Suprapubic skin (tissue), 4 donors: ENCODE data around the gene IQSEC3. TPM values are rescaled to one million over a fixed set of nuclear protein-coding genes. Genes with fewer than 3 reads are reported as not detected.

ENCODE experiments used
- DNase-seq, 2 donors: peaks; one replicate each; pipeline ENCODE4 v3.0.0-alpha.2; 2019; ENCODE audit warnings: low spot score in 2 of 2
- H3K27ac ChIP-seq: fragments of 200-600 bp; sonication (generic); one replicate; pipeline ENCODE4 v1.5.1; 2019
- H3K27me3 ChIP-seq: fragments of 200-600 bp; sonication (generic); one replicate; pipeline ENCODE4 v1.5.1; 2019
- H3K36me3 ChIP-seq: fragments of 200-600 bp; sonication (generic); one replicate; pipeline ENCODE4 v1.5.1; 2019
- H3K4me1 ChIP-seq: fragments of 200-600 bp; sonication (generic); one replicate; pipeline ENCODE4 v1.5.1; 2019
- H3K4me3 ChIP-seq: fragments of 200-600 bp; sonication (generic); one replicate; pipeline ENCODE4 v1.5.1; 2019; ENCODE audit warnings: mild to moderate bottlenecking
- H3K9me3 ChIP-seq: fragments of 200-600 bp; sonication (generic); one replicate; pipeline ENCODE4 v1.5.1; 2019
- CTCF ChIP-seq, 2 donors: fragments of 200-600 bp in 1 of 2; fragments of 450-650 bp in 1 of 2; sonication (generic) in 1 of 2; IDR thresholded peaks; one replicate each; pipeline ENCODE4 v1.5.1; 2016 to 2019; ENCODE audit warnings: antibody characterized with exemption in 2 of 2, mild to moderate bottlenecking in 1 of 2, moderate library complexity in 1 of 2
- EP300 ChIP-seq: sonication (generic); formaldehyde crosslinking; IDR thresholded peaks from one replicate; pipeline ENCODE4 v1.6.1; 2017; ENCODE audit warnings: antibody characterized with exemption
- POLR2A ChIP-seq, 2 donors: fragments of 450-650 bp; IDR thresholded peaks; one replicate each; pipeline ENCODE4 v1.6.1; 2017; ENCODE audit warnings: antibody characterized with exemption in 2 of 2, mild to moderate bottlenecking in 2 of 2, moderate library complexity in 2 of 2
- POLR2AphosphoS5 ChIP-seq, 3 donors: sonication (generic); formaldehyde crosslinking; IDR thresholded peaks; one replicate each; pipeline ENCODE4 v1.6.1; 2017; ENCODE audit warnings: antibody characterized with exemption in 3 of 3
- WGBS: methylation state at CpG from one replicate; pipeline ENCODE4 v1.1.5; 2018; 5-methylcytosine and 5-hydroxymethylcytosine counted together
- total RNA-seq, 4 donors: library from RNA; depleted of rRNA; stranded (reverse); fragments of >200 nt; gene quantifications; one replicate each; pipeline ENCODE4 v1.1.0, GENCODE V29; 2016

IQSEC3 gene
- total RNA-seq, 4 donors from 2014 or later = 0.18 to 0.21 TPM; not detected in 2

- DNase-seq = no peak
- Histone ChIP-seq H3K27me3 (peaks cover 23% of the 10 kb centered on the region), H3K4me1 (peaks cover 11% of the 10 kb centered on the region), H3K36me3 (no peaks in the 10 kb centered on the region), H3K4me3 (no peak overlapping the region), H3K9me3 (no peaks in the 10 kb centered on the region), H3K27ac (no peak overlapping the region)
- 72% methylated on average over 2 of the region's 3 CpGs for WGBS
- TF ChIP-seq EP300 = no peak
- TF ChIP-seq POLR2AphosphoS5 (IDR thresholded peaks at IDR 0.05) = no peak
- no peak for TF ChIP-seq POLR2A (IDR thresholded peaks at IDR 0.05)
- TF ChIP-seq CTCF (IDR thresholded peaks at IDR 0.05) = no peak
Observed at GRCh38 chr12:152440-152839, 85.9 kb downstream of the IQSEC3 start.

GRCh38 chr12:153080-153746 lies 86.6 kb downstream of the IQSEC3 start:
- no peaks in the 10 kb centered on the region for H3K9me3 ChIP-seq
- no peak for DNase-seq
- 45% methylated on average over 4 of the region's 11 CpGs for WGBS

GRCh38 chr12:154058-154457 lies 87.5 kb downstream of the IQSEC3 start:
- H3K4me3 ChIP-seq = no peak overlapping the region
- peaks cover 23% of the 10 kb centered on the region for H3K27me3 ChIP-seq
- 82% methylated on average over 9 of the region's 12 CpGs for WGBS
- no peak overlapping the region for H3K27ac ChIP-seq
- H3K4me1 ChIP-seq = peaks cover 7% of the 10 kb centered on the region
- H3K9me3 ChIP-seq = no peaks in the 10 kb centered on the region
- TF ChIP-seq POLR2AphosphoS5 (IDR thresholded peaks at IDR 0.05) (no peak), CTCF (IDR thresholded peaks at IDR 0.05) (no peak), POLR2A (IDR thresholded peaks at IDR 0.05) (no peak), EP300 (no peak)
- no peak for DNase-seq
- H3K36me3 ChIP-seq = no peaks in the 10 kb centered on the region

More at GRCh38 chr12:153080-153746, 86.6 kb downstream of the IQSEC3 start:
- no peaks in the 10 kb centered on the region for H3K36me3 ChIP-seq
- H3K4me3 ChIP-seq = no peak overlapping the region
- peaks cover 11% of the 10 kb centered on the region for H3K4me1 ChIP-seq
- no peak overlapping the region for H3K27ac ChIP-seq
- H3K27me3 ChIP-seq = peaks cover 23% of the 10 kb centered on the region
- TF ChIP-seq POLR2A (IDR thresholded peaks at IDR 0.05) = no peak
- no peak for TF ChIP-seq EP300
- TF ChIP-seq CTCF (IDR thresholded peaks at IDR 0.05) = peak in 1 of 2 donors; percentile 56
- TF ChIP-seq POLR2AphosphoS5 (IDR thresholded peaks at IDR 0.05) = no peak

- Histone ChIP-seq H3K27me3 (peaks cover 20% of the 10 kb centered on the region), H3K36me3 (no peaks in the 10 kb centered on the region), H3K9me3 (no peaks in the 10 kb centered on the region), H3K27ac (no peak overlapping the region), H3K4me3 (no peak overlapping the region), H3K4me1 (no peaks in the 10 kb centered on the region)
- 77% methylated on average over 6 of the region's 9 CpGs for WGBS
- DNase-seq = no peak
- no peak for TF ChIP-seq EP300
- TF ChIP-seq CTCF (IDR thresholded peaks at IDR 0.05) = no peak
- TF ChIP-seq POLR2A (IDR thresholded peaks at IDR 0.05) = no peak
- TF ChIP-seq POLR2AphosphoS5 (IDR thresholded peaks at IDR 0.05) = no peak
Observed at GRCh38 chr12:155006-155405, 88.4 kb downstream of the IQSEC3 start.

- no peaks in the 10 kb centered on the region for H3K36me3 ChIP-seq
- H3K27me3 ChIP-seq = peaks cover 20% of the 10 kb centered on the region
- H3K4me3 ChIP-seq = no peak overlapping the region
- no peak for DNase-seq
- H3K9me3 ChIP-seq = no peaks in the 10 kb centered on the region
- no peak for TF ChIP-seq POLR2AphosphoS5 (IDR thresholded peaks at IDR 0.05)
- no peak for TF ChIP-seq POLR2A (IDR thresholded peaks at IDR 0.05)
- TF ChIP-seq CTCF (IDR thresholded peaks at IDR 0.05) = no peak
- no peak for TF ChIP-seq EP300
- no peak overlapping the region for H3K27ac ChIP-seq
- 74% methylated on average over 6 of the region's 8 CpGs for WGBS
- no peaks in the 10 kb centered on the region for H3K4me1 ChIP-seq
Observed at GRCh38 chr12:155646-156045, 89.1 kb downstream of the IQSEC3 start.
